GM12864 (cell line): Measurements from ENCODE around the gene SYTL2.

Source experiments
- DNase-seq: peaks from one replicate; pipeline ENCODE4 v3.0.0-alpha.2; 2011; ENCODE audit warnings: low read depth
- H3K4me3 ChIP-seq: 2 replicates; pipeline ENCODE4 v1.5.1; 2011; ENCODE audit warnings: mild to moderate bottlenecking, low read depth, low read length, control low read depth
- CTCF ChIP-seq: IDR thresholded peaks from 2 replicates; pipeline ENCODE4 v1.5.1; 2011; ENCODE audit warnings: low read depth, mild to moderate bottlenecking, moderate library complexity, low read length, control low read depth, inconsistent platforms; ENCODE audit errors: missing control alignments

SYTL2 gene

GRCh38 chr11:85752201-85752889 is 58.6 kb downstream of the SYTL2 start:
- DNase-seq = no peak
- no peak overlapping the region for H3K4me3 ChIP-seq
- TF ChIP-seq CTCF = no peak

GRCh38 chr11:85751724-85752123 is 59.2 kb downstream of the SYTL2 start:
- no peak overlapping the region for H3K4me3 ChIP-seq
- DNase-seq = no peak
- no peak for TF ChIP-seq CTCF

GRCh38 chr11:85750646-85751045 is 60.3 kb downstream of the SYTL2 start:
- no peak overlapping the region for H3K4me3 ChIP-seq

GRCh38 chr11:85749884-85750283 is 61.1 kb downstream of the SYTL2 start:
- no peak for TF ChIP-seq CTCF
- no peak overlapping the region for H3K4me3 ChIP-seq
- no peak for DNase-seq

More at GRCh38 chr11:85750646-85751045, 60.3 kb downstream of the SYTL2 start:
- DNase-seq = no peak
- no peak for TF ChIP-seq CTCF

- DNase-seq = no peak
- TF ChIP-seq CTCF = no peak
- no peak overlapping the region for H3K4me3 ChIP-seq
Measured at GRCh38 chr11:85749287-85749834, 61.6 kb downstream of the SYTL2 start.

- H3K4me3 ChIP-seq = no peak overlapping the region
- TF ChIP-seq CTCF = no peak
- DNase-seq = no peak
Measured at GRCh38 chr11:85748455-85748891, 62.5 kb downstream of the SYTL2 start.

GRCh38 chr11:85746670-85747069 is 64.3 kb downstream of the SYTL2 start:
- no peak overlapping the region for H3K4me3 ChIP-seq
- no peak for TF ChIP-seq CTCF
- no peak for DNase-seq
